GM18517 (cell line): Measurements from ENCODE around the gene KRT78.

Source experiments
- ATAC-seq: cut with Tn5 transposase; IDR thresholded peaks from one replicate; pipeline ENCODE4 v1.9.1; 2021; ENCODE audit warnings: mild to moderate bottlenecking, moderate library complexity; ENCODE audit not compliant: unreplicated experiment

KRT78 gene

DNA sequence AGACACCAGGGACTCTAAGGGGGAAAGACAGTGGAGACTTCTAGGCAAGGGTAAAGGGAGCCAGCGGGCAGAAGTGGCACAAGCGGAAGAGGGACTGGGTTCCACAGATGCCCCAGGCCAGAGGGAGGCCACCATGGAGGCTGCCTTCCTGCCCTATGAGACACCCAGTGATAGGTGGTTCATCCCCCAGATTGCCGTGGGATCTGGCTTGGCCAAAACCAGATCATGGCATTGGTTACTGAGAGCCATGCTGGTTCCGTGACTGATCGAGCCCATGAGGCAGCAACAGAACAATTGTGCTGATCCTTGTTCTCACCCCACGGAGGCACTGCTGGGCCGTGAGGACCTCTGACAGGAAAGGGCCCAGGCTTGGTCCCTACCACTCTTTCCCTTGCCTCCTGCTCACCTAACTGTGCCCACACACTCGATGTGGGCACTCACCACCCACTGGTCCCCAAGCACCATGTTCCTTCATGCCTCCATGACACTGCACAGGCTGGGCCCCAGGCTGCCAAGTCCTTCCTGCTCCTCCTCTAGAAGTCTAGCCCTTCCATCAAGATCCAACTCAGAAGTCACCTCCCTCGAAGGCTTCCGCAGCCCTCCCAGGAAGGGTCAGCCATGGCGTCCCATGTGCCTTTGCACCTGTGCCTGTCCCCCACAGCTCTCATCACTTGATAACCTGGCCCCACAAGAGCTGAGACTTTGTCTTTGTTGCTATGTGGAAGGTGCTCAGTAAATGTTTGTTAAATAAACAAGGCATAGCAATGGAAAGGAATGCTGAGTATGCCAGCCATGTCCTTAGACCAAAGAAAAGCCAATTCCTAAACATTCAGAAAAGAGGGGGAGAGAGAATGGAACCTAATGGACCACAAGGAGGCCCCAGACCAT, 21.9 kb downstream of the KRT78 start:
- no peak for ATAC-seq

DNA sequence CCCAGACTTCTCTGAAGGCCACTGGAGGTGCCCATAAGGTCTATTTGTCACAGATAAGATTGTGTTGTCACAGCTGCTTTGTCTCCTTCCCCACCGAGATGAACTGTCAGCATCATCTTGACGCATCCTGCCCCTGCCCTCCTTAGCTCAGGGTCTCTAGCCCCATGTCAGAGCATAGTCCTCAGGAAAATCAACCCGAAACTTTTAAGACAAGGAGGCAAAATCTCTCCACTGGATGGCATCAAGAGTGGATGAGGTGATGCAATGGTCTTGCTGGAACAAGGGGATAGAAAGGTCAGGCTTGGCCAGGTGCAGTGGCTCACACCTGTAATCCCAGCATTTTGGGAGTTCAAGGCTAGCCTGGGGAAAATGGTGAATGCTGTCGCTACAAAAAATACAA, 22.8 kb downstream of the KRT78 start:
- no peak for ATAC-seq

- no peak for ATAC-seq
Measured at GRCh38 chr12:52824741-52825410, 23.9 kb downstream of the KRT78 start.

GRCh38 chr12:52823761-52824450, 24.9 kb downstream of the KRT78 start:
- ATAC-seq: no peak

- ATAC-seq: no peak
Measured at GRCh38 chr12:52822771-52823510, 25.9 kb downstream of the KRT78 start.

DNA sequence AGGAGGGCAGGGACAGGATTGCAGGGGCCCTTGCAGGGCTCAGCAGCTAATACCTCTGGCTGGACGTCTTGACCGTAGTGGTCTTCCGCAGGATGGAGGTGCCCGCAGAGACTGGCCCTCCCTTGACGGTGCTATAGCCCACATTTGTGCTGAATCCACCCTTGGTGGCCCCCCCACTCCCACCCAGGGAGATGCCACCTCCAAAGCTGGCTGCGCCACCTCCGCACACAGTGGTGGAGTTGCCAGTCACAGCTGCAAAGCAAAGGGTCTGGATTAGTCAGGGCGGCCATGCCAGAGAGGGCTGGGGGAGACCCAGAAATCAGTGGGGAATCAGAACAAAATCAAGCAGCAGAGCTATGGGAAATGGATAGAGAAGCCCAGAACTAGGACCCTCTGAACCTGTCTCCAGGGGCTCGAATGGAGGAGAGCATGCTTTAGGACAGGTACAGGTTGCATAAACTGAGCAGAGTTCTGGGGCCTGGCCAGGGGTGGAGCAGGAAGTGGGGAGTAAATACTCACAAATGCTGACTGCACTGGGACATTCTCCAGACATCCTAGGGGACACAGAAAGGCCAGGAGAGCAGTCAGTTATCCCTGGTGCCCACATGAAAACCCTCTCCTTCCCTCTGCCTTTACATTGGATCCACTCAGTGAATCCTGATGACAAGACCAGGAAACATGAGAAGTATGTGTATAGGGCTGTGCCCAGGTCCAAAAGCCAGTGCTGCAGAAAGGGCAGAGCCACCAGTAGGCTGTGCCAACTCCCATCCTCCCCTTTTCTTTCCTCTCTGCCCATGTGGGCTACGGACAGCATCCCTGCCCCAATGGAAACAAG, 26.8 kb downstream of the KRT78 start:
- ATAC-seq: no peak

- no peak for ATAC-seq
Measured at GRCh38 chr12:52821071-52821730, 27.6 kb downstream of the KRT78 start.

- no peak for ATAC-seq
Measured at GRCh38 chr12:52820521-52820920, 28.3 kb downstream of the KRT78 start.

GRCh38 chr12:52819731-52820510, 28.9 kb downstream of the KRT78 start:
- ATAC-seq: no peak

- ATAC-seq: no peak
Measured at GRCh38 chr12:52818887-52819420, 29.8 kb downstream of the KRT78 start.

GRCh38 chr12:52818388-52818787, 30.4 kb downstream of the KRT78 start:
- ATAC-seq: no peak

GRCh38 chr12:52817699-52818238, 31.0 kb downstream of the KRT78 start:
- no peak for ATAC-seq

GRCh38 chr12:52817003-52817698, 31.6 kb downstream of the KRT78 start:
- ATAC-seq: no peak

GRCh38 chr12:52815676-52816588, 32.9 kb downstream of the KRT78 start:
- no peak for ATAC-seq

GRCh38 chr12:52815161-52815560, 33.6 kb downstream of the KRT78 start:
- no peak for ATAC-seq

GRCh38 chr12:52814710-52815155, 34.1 kb downstream of the KRT78 start:
- no peak for ATAC-seq
